GM18951 (cell line): ENCODE results near the gene TMTC2.

Experiments used
- POLR2A ChIP-seq: IDR thresholded peaks from 4 replicates; pipeline ENCODE4 v1.6.1; 2011; ENCODE audit warnings: mild to moderate bottlenecking; ENCODE audit not compliant: insufficient read length, insufficient read depth; ENCODE audit errors: extremely low read depth
- in situ Hi-C: fragments of 300-500 bp; cut with MboI; formaldehyde crosslinking; loops from one replicate; pipeline ENCODE4 v1.12.0; 2022; ENCODE audit warnings: low sequenced_read_pairs, mixed read lengths, inconsistent platforms; ENCODE audit not compliant: unreplicated experiment

TMTC2 gene

DNA sequence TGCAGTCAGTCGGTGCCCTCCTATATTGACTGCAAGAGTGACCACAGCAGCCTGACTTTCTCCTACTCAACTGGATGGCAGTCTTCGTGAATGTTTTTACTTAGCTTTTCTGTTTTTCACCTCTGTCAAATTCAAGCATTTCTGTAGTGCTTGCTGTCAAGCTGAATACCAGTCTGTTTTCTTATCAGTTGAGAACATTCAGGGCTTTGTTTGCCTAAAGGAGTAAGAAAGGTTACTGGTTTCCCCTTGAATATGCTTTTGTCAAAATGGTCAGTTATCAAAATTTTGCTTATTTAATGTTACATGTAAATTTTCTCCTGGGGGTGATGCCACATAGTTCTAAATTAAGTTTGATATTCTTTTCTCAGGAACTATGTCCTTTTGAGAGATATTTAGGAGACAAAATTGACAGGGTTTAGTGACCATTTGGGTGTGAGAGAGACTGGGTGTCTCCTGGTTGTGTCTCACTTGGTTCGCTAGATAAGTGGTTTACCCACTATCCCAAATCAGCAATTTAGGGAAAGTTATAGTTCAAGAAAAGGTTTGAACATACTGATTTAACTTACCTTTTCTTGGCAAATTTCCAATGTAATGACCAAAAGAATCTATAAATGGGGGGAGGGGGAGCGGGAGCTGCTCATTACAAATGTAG is 366.3 kb downstream of the TMTC2 start:
- TF ChIP-seq POLR2A = no peak
- in situ Hi-C loops = no loop called here

GRCh38 chr12:83057436-83057835 is 370.7 kb downstream of the TMTC2 start:
- in situ Hi-C loops = no loop called here
- no peak for TF ChIP-seq POLR2A

- no peak for TF ChIP-seq POLR2A
- in situ Hi-C loops = no loop called here
Measured at GRCh38 chr12:83059107-83059506, 372.4 kb downstream of the TMTC2 start.

GRCh38 chr12:83065562-83065961 is 378.9 kb downstream of the TMTC2 start:
- in situ Hi-C loops = no loop called here
- no peak for TF ChIP-seq POLR2A

- no peak for TF ChIP-seq POLR2A
- in situ Hi-C loops = no loop called here
Measured at GRCh38 chr12:83067981-83068380, 381.3 kb downstream of the TMTC2 start.

DNA sequence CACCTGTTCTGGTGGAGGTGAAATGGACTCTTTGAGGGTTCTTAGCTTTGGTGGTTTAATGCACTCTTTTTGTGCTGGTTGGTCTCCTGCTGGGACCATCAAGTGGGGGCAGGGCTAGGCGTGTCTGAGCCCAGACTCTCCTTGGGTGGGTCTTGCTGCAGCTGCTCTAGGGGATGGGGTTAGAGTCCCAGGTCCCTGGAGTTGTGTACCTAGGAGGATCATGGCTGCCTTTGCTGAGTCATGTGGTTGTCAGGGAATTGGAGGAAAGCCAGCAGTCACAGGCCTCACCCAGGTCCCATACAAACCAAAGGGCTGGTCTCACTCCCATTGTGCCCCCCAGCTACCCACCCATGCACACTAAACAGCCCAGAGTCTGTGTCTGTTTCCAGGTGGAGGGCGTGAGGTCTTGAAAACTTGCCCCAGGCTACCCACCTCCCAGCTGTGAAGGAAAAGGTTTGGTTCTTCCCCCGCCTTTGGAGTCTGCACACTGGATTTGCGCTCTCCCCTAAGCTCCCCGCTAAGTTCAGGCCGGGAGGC is 387.7 kb downstream of the TMTC2 start:
- in situ Hi-C loops = no loop called here
- no peak for TF ChIP-seq POLR2A

GRCh38 chr12:83075471-83075870 is 388.8 kb downstream of the TMTC2 start:
- TF ChIP-seq POLR2A = no peak
- in situ Hi-C loops = no loop called here

GRCh38 chr12:83077041-83077440 is 390.3 kb downstream of the TMTC2 start:
- in situ Hi-C loops = no loop called here

GRCh38 chr12:83082690-83083276 is 396.1 kb downstream of the TMTC2 start:
- TF ChIP-seq POLR2A = no peak
- in situ Hi-C loops = no loop called here

More at GRCh38 chr12:83077041-83077440, 390.3 kb downstream of the TMTC2 start:
- no peak for TF ChIP-seq POLR2A

GRCh38 chr12:83083616-83084015 is 396.9 kb downstream of the TMTC2 start:
- no peak for TF ChIP-seq POLR2A
- in situ Hi-C loops = no loop called here

DNA sequence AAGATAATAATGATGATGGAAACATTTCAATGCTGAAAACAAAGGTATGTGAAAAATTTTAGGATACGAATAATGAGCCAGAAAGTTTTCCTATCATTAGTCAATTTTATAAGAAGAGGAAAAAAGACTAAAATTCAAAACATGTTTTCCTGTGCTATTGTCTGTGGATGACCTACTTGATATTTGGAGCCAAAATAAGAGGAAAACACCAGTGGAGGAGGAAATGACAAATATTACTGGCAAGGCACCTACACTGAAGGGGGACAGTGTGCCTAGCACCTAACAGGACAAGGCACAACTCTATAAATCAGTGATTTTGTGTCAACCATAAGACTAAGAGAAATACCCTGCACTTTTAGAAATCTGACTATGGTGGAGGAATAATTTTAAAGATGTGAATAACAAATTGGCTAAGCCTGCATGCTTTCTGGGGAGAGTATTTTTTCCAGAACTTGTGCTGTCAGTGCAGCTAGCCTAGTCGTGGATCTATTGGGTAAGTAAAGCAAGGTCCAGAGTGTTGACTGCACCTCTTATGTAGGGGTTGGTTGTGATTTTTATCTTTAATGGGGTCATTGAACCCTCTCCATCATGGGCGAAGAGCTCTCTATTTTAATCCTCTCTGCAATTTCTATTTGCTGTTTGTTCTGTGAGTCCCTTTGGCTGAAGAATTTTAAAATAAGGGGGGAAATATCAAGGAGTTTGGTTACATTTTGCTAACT is 398.0 kb downstream of the TMTC2 start:
- no peak for TF ChIP-seq POLR2A
- in situ Hi-C loops = no loop called here

GRCh38 chr12:83086023-83086422 is 399.3 kb downstream of the TMTC2 start:
- in situ Hi-C loops = no loop called here
- TF ChIP-seq POLR2A = no peak

DNA sequence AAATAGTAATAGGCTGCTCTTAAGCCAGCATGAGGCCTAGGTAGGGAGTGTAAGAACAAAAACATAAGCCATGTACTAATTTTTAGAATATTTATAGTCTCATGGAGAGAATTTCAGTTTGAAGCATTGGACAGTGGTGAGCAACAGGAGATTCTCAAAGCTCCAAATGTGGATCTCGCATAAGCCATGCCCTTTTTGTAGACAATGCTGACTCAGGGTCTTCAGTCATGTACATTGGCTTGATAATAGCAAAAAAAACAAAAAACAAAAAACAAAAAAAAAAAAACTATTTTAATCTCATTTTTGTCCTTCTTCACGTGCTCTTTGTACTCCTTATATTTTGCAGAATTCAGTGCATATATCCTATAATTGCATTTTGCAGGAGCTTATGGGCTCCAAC is 402.9 kb downstream of the TMTC2 start:
- no peak for TF ChIP-seq POLR2A
- in situ Hi-C loops = no loop called here

GRCh38 chr12:83092129-83092528 is 405.4 kb downstream of the TMTC2 start:
- no peak for TF ChIP-seq POLR2A
- in situ Hi-C loops = no loop called here

- in situ Hi-C loops = no loop called here
Measured at GRCh38 chr12:83092606-83093005, 405.9 kb downstream of the TMTC2 start.

More at GRCh38 chr12:83092606-83093005, 405.9 kb downstream of the TMTC2 start:
- TF ChIP-seq POLR2A = no peak
